ENCODE data around the gene PTPRN2.

DNA sequence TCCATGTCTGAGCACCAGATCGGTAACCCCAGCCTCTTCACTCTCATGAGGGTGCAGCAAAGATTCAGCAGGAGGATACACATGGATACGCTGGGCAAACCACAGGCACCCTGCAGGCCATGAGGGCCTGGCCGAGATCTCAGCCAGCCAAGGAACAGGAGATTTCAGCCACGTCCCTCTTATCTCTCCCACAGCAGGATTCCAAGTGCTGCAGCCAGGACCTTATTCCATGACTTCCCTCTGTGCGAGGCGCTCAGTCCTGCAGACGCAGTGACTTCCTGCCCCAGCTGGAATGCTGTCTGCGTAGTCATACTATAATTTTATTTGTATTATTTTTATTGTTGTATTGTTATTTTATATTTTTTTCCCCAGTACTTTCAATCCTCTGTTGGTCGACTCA is 66.8 kb downstream of the PTPRN2 start:
- TF ChIP-seq L3MBTL2 (conservative IDR thresholded peaks at IDR 0.05), result no peak
- TF ChIP-seq TARDBP (IDR thresholded peaks at IDR 0.05), result no peak
- no peak for TF ChIP-seq ZNF384 (IDR thresholded peaks at IDR 0.05)
- no peak for TF ChIP-seq ELF4 (IDR thresholded peaks at IDR 0.05)
- no peak for TF ChIP-seq HDGF (IDR thresholded peaks at IDR 0.05; ENCODE audit: borderline replicate concordance)
- no peak for TF ChIP-seq BHLHE40 (IDR thresholded peaks at IDR 0.05; ENCODE audit: borderline replicate concordance)
- no peak for TF ChIP-seq FOXM1 (IDR thresholded peaks at IDR 0.05; ENCODE audit: borderline replicate concordance)
